MM.1S (cell line): Measurements from ENCODE around the gene IRF1.

Experiments
- DNase-seq: peaks from one replicate; pipeline ENCODE4 v3.0.0-alpha.2; 2015
- H2AFZ ChIP-seq: fragments of 300-600 bp; sonication (generic); 2 replicates; pipeline ENCODE4 v1.6.0; 2016; ENCODE audit warnings: antibody characterized with exemption, low read length
- H3F3A ChIP-seq: fragments of 300-600 bp; sonication (generic); 2 replicates; pipeline ENCODE4 v1.6.1; 2016; ENCODE audit warnings: mild to moderate bottlenecking, antibody characterized with exemption, low read length, moderate library complexity, mixed read lengths; ENCODE audit not compliant: insufficient read depth
- H3K27ac ChIP-seq: fragments of 300-600 bp; sonication (generic); 2 replicates; pipeline ENCODE4 v1.5.1; 2016; ENCODE audit warnings: mild to moderate bottlenecking, low read length
- H3K27me3 ChIP-seq: fragments of 300-600 bp; sonication (generic); replicated peaks from 2 replicates; pipeline ENCODE4 v1.6.0; 2016; ENCODE audit warnings: low read length; ENCODE audit not compliant: insufficient read depth
- H3K36me3 ChIP-seq: fragments of 300-600 bp; sonication (generic); replicated peaks from 2 replicates; pipeline ENCODE4 v1.6.1; 2016; ENCODE audit warnings: mild to moderate bottlenecking, low read length, mixed read lengths; ENCODE audit not compliant: insufficient read depth
- H3K4me1 ChIP-seq: fragments of 300-600 bp; sonication (generic); 2 replicates; pipeline ENCODE4 v1.6.1; 2016; ENCODE audit warnings: low read length, mixed read lengths
- H3K4me2 ChIP-seq: fragments of 300-600 bp; sonication (generic); 2 replicates; pipeline ENCODE4 v1.6.0; 2016; ENCODE audit warnings: low read depth, low read length
- H3K4me3 ChIP-seq: fragments of 300-600 bp; sonication (generic); 2 replicates; pipeline ENCODE4 v1.5.1; 2016; ENCODE audit warnings: low read length, mixed read lengths
- H3K79me2 ChIP-seq: fragments of 300-600 bp; sonication (generic); 2 replicates; pipeline ENCODE4 v1.6.1; 2016; ENCODE audit warnings: mixed run types, low read length, mixed read lengths
- H3K9ac ChIP-seq: fragments of 300-600 bp; sonication (generic); 2 replicates; pipeline ENCODE4 v1.6.1; 2016; ENCODE audit warnings: low read length, mixed read lengths
- H3K9me2 ChIP-seq: fragments of 300-600 bp; sonication (generic); replicated peaks from 2 replicates; pipeline ENCODE4 v1.6.1; 2016; ENCODE audit warnings: mild to moderate bottlenecking, low read length, mixed read lengths; ENCODE audit not compliant: insufficient read depth
- H3K9me3 ChIP-seq: fragments of 300-600 bp; sonication (generic); replicated peaks from 2 replicates; pipeline ENCODE4 v1.6.1; 2016; ENCODE audit warnings: mild to moderate bottlenecking, low read length, mixed read lengths; ENCODE audit not compliant: insufficient read depth
- H4K20me1 ChIP-seq: fragments of 300-600 bp; sonication (generic); 2 replicates; pipeline ENCODE4 v1.6.1; 2016; ENCODE audit warnings: mild to moderate bottlenecking, low read length, moderate library complexity, mixed read lengths; ENCODE audit not compliant: insufficient read depth
- EZH2 ChIP-seq: fragments of 300-600 bp; sonication (generic); optimal IDR thresholded peaks from 2 replicates; pipeline ENCODE3; 2017; ENCODE audit warnings: low read depth, mild to moderate bottlenecking, antibody characterized with exemption, low read length, mixed read lengths
- EZH2phosphoT487 ChIP-seq: fragments of 300-600 bp; sonication (generic); IDR thresholded peaks from 2 replicates; pipeline ENCODE4 v1.6.1; 2018; ENCODE audit warnings: antibody characterized with exemption, low read length
- TF ChIP-seq, protein P1 (sequence below): fragments of 300-600 bp; sonication (generic); IDR thresholded peaks from 2 replicates; pipeline ENCODE4 v1.5.1; 2016; ENCODE audit warnings: antibody characterized with exemption, low read length, mixed read lengths

IRF1 gene

DNA sequence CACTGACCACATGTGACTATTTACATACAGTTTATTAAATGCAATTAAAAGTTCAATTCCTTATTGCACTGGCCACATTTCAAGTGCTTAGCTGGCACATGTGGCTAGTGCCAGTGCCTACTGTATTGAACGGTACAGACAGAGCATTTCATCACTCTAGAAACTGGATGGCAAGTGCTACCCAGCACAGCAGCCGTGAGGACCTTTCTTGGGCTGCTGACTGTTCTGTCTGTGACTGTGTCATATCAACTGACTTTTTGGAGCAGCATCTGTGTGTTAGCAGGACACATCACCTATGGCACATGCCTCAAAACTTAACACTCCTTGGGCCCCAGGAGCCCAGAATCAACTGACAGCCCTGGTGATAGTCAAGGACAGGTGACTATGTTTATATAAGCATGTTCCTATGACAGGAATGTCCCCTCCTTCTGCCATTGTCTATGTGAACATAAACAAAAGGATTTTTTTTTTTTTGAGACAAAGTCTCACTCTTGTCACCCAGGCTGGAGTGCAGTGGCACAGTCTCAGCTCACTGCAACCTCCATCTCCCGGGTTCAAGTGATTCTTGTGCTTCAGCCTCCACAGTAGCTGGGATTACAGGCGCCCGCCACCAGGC lies 8.9 kb downstream of the IRF1 start:
- no peaks in the 10 kb centered on the region for H3K9me2 ChIP-seq
- peaks cover 79% of the 10 kb centered on the region for H3K4me1 ChIP-seq
- peaks cover 40% of the 10 kb centered on the region for H3K79me2 ChIP-seq
- H3K4me2 ChIP-seq, result no peak overlapping the region
- H3K36me3 ChIP-seq, result peaks cover 27% of the 10 kb centered on the region
- H3F3A ChIP-seq, result peaks cover 85% of the 10 kb centered on the region
- no peak for DNase-seq
- H3K4me3 ChIP-seq, result no peak overlapping the region
- peak overlapping the region; percentile 40; the same call in 1 of the 2 replicates for H3K27ac ChIP-seq
- no peak overlapping the region for H3K9ac ChIP-seq
- H3K27me3 ChIP-seq, result no peaks in the 10 kb centered on the region
- no peak overlapping the region for H2AFZ ChIP-seq
- TF ChIP-seq EZH2 (no peak), EZH2phosphoT487 (no peak)
- TF ChIP-seq, protein P1, sequence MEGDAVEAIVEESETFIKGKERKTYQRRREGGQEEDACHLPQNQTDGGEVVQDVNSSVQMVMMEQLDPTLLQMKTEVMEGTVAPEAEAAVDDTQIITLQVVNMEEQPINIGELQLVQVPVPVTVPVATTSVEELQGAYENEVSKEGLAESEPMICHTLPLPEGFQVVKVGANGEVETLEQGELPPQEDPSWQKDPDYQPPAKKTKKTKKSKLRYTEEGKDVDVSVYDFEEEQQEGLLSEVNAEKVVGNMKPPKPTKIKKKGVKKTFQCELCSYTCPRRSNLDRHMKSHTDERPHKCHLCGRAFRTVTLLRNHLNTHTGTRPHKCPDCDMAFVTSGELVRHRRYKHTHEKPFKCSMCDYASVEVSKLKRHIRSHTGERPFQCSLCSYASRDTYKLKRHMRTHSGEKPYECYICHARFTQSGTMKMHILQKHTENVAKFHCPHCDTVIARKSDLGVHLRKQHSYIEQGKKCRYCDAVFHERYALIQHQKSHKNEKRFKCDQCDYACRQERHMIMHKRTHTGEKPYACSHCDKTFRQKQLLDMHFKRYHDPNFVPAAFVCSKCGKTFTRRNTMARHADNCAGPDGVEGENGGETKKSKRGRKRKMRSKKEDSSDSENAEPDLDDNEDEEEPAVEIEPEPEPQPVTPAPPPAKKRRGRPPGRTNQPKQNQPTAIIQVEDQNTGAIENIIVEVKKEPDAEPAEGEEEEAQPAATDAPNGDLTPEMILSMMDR, result no peak
- H4K20me1 ChIP-seq, result peaks cover 12% of the 10 kb centered on the region
- no peaks in the 10 kb centered on the region for H3K9me3 ChIP-seq

GRCh38 chr5:132480893-132481595 lies 9.5 kb downstream of the IRF1 start:
- Histone ChIP-seq H3K4me1 (peaks cover 74% of the 10 kb centered on the region), H2AFZ (no peak overlapping the region), H3F3A (peaks cover 78% of the 10 kb centered on the region), H3K79me2 (peaks cover 34% of the 10 kb centered on the region), H3K27me3 (no peaks in the 10 kb centered on the region), H3K4me2 (no peak overlapping the region), H3K4me3 (no peak overlapping the region), H3K9me2 (no peaks in the 10 kb centered on the region), H3K27ac (peak overlapping the region; percentile 40; the same call in 1 of the 2 replicates), H3K9ac (no peak overlapping the region), H3K9me3 (no peaks in the 10 kb centered on the region), H4K20me1 (peaks cover 9% of the 10 kb centered on the region), H3K36me3 (peaks cover 21% of the 10 kb centered on the region)
- TF ChIP-seq, protein P1, result no peak
- TF ChIP-seq EZH2 (no peak), EZH2phosphoT487 (no peak)
- no peak for DNase-seq

GRCh38 chr5:132480546-132480892 lies 10.1 kb downstream of the IRF1 start:
- H3K4me2 ChIP-seq, result no peak overlapping the region
- no peak for DNase-seq
- H3K27me3 ChIP-seq, result no peaks in the 10 kb centered on the region
- peaks cover 4% of the 10 kb centered on the region for H4K20me1 ChIP-seq
- H3K27ac ChIP-seq, result peak overlapping the region; percentile 60; the same call in 1 of the 2 replicates
- no peak overlapping the region for H2AFZ ChIP-seq
- H3K9ac ChIP-seq, result no peak overlapping the region
- H3K9me3 ChIP-seq, result no peaks in the 10 kb centered on the region
- peaks cover 16% of the 10 kb centered on the region for H3K36me3 ChIP-seq
- H3K9me2 ChIP-seq, result no peaks in the 10 kb centered on the region
- H3K4me3 ChIP-seq, result no peak overlapping the region
- H3F3A ChIP-seq, result peaks cover 73% of the 10 kb centered on the region
- peaks cover 70% of the 10 kb centered on the region for H3K4me1 ChIP-seq
- H3K79me2 ChIP-seq, result peaks cover 28% of the 10 kb centered on the region
- TF ChIP-seq EZH2phosphoT487, result no peak
- TF ChIP-seq EZH2, result no peak
- TF ChIP-seq, protein P1, result no peak
